ENCODE results near the gene SKAP2.

SKAP2 gene

GRCh38 chr7:26777385-26777784 lies 87.0 kb downstream of the SKAP2 start:
- DNase-seq (ENCODE audit: low read depth in 3 of 3) = no peak

GRCh38 chr7:26760501-26760900 lies 103.9 kb downstream of the SKAP2 start:
- no peak for DNase-seq (ENCODE audit: low read depth in 3 of 3)

GRCh38 chr7:26759108-26759507 lies 105.3 kb downstream of the SKAP2 start:
- no peak for DNase-seq (ENCODE audit: low read depth in 3 of 3)

GRCh38 chr7:26743205-26743604 lies 121.2 kb downstream of the SKAP2 start:
- no peak for DNase-seq (ENCODE audit: low read depth in 3 of 3)

- no peak for DNase-seq (ENCODE audit: low read depth in 3 of 3)
These were observed 128.3 kb downstream of the SKAP2 start for GRCh38 chr7:26735976-26736600.

GRCh38 chr7:26729150-26729775 lies 135.1 kb downstream of the SKAP2 start:
- no peak for DNase-seq (ENCODE audit: low read depth in 3 of 3)

- no peak for DNase-seq (ENCODE audit: low read depth in 3 of 3)
These were observed 138.3 kb downstream of the SKAP2 start for GRCh38 chr7:26726051-26726450.

- DNase-seq (ENCODE audit: low read depth in 3 of 3) = no peak
These were observed 139.6 kb downstream of the SKAP2 start for GRCh38 chr7:26724795-26725194.

- no peak for DNase-seq (ENCODE audit: low read depth in 3 of 3)
These were observed 141.3 kb downstream of the SKAP2 start for GRCh38 chr7:26723129-26723528.

- DNase-seq (ENCODE audit: low read depth in 3 of 3) = no peak
These were observed 142.9 kb downstream of the SKAP2 start for GRCh38 chr7:26721450-26721849.

GRCh38 chr7:26718063-26718462 lies 146.3 kb downstream of the SKAP2 start:
- DNase-seq (ENCODE audit: low read depth in 3 of 3) = no peak

- DNase-seq (ENCODE audit: low read depth in 3 of 3) = no peak
These were observed 150.0 kb downstream of the SKAP2 start for GRCh38 chr7:26714438-26714837.

- DNase-seq (ENCODE audit: low read depth in 3 of 3) = no peak
These were observed 150.4 kb downstream of the SKAP2 start for GRCh38 chr7:26714006-26714405.

- no peak for DNase-seq (ENCODE audit: low read depth in 3 of 3)
These were observed 155.0 kb downstream of the SKAP2 start for GRCh38 chr7:26709210-26709990.

GRCh38 chr7:26705567-26705966 lies 158.8 kb downstream of the SKAP2 start:
- DNase-seq (ENCODE audit: low read depth in 3 of 3) = no peak

- DNase-seq (ENCODE audit: low read depth in 3 of 3) = no peak
These were observed 159.6 kb downstream of the SKAP2 start for GRCh38 chr7:26704786-26705185.

- DNase-seq (ENCODE audit: low read depth in 3 of 3) = no peak
These were observed 160.4 kb downstream of the SKAP2 start for GRCh38 chr7:26704036-26704435.

GRCh38 chr7:26700893-26701292 lies 163.5 kb downstream of the SKAP2 start:
- DNase-seq (ENCODE audit: low read depth in 3 of 3) = no peak

- DNase-seq (ENCODE audit: low read depth in 3 of 3) = no peak
These were observed 164.0 kb downstream of the SKAP2 start for GRCh38 chr7:26700386-26700785.

GRCh38 chr7:26699766-26700165 lies 164.6 kb downstream of the SKAP2 start:
- no peak for DNase-seq (ENCODE audit: low read depth in 3 of 3)

GRCh38 chr7:26698806-26699205 lies 165.6 kb downstream of the SKAP2 start:
- no peak for DNase-seq (ENCODE audit: low read depth in 3 of 3)

- no peak for DNase-seq (ENCODE audit: low read depth in 3 of 3)
These were observed 166.2 kb downstream of the SKAP2 start for GRCh38 chr7:26698194-26698593.

GRCh38 chr7:26696978-26697377 lies 167.4 kb downstream of the SKAP2 start:
- DNase-seq (ENCODE audit: low read depth in 3 of 3) = no peak
